ENCODE measurements around the gene MDC1. TPM values are rescaled to one million over a fixed set of nuclear protein-coding genes. Genes with fewer than 3 reads are reported as not detected.
"Not testable (repeated sequence)": the region's sequence is repeated elsewhere in the genome, so short reads cannot be mapped to it uniquely, and the experiment has no call there.

The MDC1 gene
- polyA plus RNA-seq, 1 experiment: 7.5 TPM

DNA sequence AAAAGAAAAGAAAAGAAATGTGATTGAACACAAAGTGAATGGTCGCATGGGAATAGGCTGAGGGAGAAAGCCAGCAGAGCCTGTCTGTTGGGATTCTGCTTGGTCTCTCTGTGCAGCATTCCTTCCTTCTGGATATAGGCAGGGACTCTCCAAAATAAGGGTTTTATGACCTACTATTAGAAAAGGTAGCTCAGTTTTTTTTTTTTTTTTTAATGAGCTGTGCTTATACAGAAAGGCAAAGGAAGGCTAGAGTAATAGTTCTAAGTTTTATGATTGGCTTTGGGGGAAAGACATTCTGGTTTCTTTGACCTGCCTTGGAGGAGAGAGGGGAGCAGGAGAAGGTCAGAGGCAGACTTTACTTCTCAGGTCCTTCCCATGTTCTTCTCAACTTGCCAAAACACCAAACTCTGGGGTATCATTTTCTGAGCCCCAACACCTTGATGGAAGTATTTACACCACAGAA, 46.1 kb upstream of the MDC1 start:
- Histone ChIP-seq H3K27me3 (ENCODE audit: control insufficient read depth, insufficient read depth, low read length) (no peaks in the 10 kb centered on the region), H3K36me3 (ENCODE audit: control insufficient read depth, insufficient read depth, low read length) (no peaks in the 10 kb centered on the region), H3K4me3 (ENCODE audit: low read depth, low read length) (no peak overlapping the region)
- TF ChIP-seq, protein P1, sequence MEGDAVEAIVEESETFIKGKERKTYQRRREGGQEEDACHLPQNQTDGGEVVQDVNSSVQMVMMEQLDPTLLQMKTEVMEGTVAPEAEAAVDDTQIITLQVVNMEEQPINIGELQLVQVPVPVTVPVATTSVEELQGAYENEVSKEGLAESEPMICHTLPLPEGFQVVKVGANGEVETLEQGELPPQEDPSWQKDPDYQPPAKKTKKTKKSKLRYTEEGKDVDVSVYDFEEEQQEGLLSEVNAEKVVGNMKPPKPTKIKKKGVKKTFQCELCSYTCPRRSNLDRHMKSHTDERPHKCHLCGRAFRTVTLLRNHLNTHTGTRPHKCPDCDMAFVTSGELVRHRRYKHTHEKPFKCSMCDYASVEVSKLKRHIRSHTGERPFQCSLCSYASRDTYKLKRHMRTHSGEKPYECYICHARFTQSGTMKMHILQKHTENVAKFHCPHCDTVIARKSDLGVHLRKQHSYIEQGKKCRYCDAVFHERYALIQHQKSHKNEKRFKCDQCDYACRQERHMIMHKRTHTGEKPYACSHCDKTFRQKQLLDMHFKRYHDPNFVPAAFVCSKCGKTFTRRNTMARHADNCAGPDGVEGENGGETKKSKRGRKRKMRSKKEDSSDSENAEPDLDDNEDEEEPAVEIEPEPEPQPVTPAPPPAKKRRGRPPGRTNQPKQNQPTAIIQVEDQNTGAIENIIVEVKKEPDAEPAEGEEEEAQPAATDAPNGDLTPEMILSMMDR (IDR thresholded peaks at IDR 0.05; ENCODE audit: insufficient read depth, low read depth, low read length): no peak
- no peak for DNase-seq (ENCODE audit: low read depth)
- ChIA-PET POLR2A (no interaction called here), CTCF (interaction anchor here (1.3 to 1.8 kb wide), 4 partner anchors 11 to 41 kb away, joined by 4 to 6 read pairs (median 6); no protein-coding TSS in a partner anchor)

DNA sequence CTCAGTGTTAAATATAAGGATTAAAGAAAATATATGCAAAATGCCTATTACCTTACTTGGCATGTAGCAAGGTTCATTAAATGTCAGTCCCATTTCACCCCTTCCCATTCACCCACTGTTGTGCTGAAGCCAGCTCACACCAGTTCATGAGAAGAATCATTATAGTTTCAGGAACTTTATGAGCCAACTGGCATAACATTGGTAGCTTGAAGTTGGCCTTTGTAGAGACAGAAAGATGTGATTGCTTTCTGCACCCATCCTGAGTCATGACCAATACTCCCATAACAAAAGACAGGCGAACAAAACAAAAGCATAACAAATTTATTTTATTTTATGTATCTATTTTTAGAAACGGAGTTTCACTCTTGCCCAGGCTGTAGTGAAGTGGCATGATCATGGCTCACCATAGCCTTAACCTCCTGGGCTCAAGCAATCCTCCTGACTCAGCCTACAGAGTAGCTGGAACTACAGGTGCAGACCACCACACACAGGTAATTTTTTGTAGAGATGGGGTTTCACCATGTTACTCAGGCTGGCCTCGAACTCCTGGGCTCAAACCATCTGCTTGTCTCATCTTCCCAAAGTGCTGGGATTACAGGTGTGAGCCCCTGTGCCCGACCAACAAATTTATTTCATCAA, 44.8 kb upstream of the MDC1 start:
- TF ChIP-seq, protein P1 (IDR thresholded peaks at IDR 0.05; ENCODE audit: insufficient read depth, low read depth, low read length): no peak
- Histone ChIP-seq H3K4me3 (ENCODE audit: low read depth, low read length) (no peak overlapping the region), H3K36me3 (ENCODE audit: control insufficient read depth, insufficient read depth, low read length) (no peaks in the 10 kb centered on the region), H3K27me3 (ENCODE audit: control insufficient read depth, insufficient read depth, low read length) (no peaks in the 10 kb centered on the region)
- ChIA-PET CTCF (interaction anchor here (0.6 to 1.5 kb wide), 3 partner anchors 10 to 60 kb away, joined by 3 to 5 read pairs (median 3); no protein-coding TSS in a partner anchor), POLR2A (no interaction called here)
- DNase-seq (ENCODE audit: low read depth): no peak

DNA sequence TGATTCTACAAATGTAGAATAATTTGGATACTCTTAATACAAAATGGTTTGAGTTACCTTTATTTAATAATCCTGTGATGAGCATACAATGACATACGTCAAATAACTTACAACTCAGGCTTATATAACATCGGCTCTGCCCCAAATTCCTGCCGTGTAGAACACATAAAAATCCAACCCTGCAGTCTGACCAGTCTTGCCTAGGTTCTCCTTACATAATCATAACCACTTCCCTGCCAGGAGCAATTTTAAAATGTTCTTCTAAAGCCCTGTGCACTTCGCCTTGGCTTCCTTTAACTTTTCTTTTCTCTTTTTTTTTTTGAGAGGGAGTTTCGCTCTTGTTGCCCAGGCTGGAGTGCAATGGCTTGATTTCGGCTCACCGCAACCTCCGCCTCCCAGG, 43.5 kb upstream of the MDC1 start:
- no peak for DNase-seq (ENCODE audit: low read depth)
- H3K4me3 ChIP-seq (ENCODE audit: low read depth, low read length): no peak overlapping the region
- ChIA-PET POLR2A (no interaction called here), CTCF (interaction anchor here (1.5 kb wide), 1 partner anchor 8 kb away, joined by 5 read pairs; no protein-coding TSS in a partner anchor)
- no peaks in the 10 kb centered on the region for H3K27me3 ChIP-seq (ENCODE audit: control insufficient read depth, insufficient read depth, low read length)
- H3K36me3 ChIP-seq (ENCODE audit: control insufficient read depth, insufficient read depth, low read length): no peaks in the 10 kb centered on the region
- TF ChIP-seq, protein P1 (IDR thresholded peaks at IDR 0.05; ENCODE audit: insufficient read depth, low read depth, low read length): no peak

DNA sequence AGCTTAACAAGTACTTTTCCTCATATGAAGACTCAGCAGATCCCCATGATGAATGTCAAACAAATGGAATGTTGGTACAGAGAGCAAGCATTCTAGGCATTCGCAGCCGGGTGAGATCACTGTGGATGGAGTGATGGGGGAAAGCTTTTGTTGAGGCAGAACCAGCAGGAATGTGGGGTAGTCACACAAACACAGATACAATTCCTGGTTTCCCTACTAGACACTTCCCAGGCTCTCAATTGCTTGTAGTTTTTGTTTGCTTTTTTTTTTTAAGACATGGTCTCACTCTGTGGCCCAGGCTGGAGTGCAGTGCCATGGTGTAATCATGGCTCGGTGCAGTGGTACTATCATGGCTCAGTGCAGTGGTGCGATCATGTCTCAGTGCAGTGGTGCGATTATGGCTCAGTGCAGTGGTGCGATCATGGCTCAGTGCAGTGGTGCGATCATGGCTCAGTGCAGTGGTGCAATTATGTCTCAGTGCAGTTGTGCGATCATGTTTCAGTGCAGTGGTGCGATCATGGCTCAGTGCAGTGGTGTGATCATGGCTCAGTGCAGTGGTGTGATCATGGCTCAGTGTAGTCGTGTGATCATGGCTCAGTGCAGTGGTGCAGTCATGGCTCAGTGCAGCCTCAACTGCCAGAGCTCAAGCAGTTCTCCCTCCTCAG, 42.6 kb upstream of the MDC1 start:
- TF ChIP-seq, protein P1 (IDR thresholded peaks at IDR 0.05; ENCODE audit: insufficient read depth, low read depth, low read length): no peak
- Histone ChIP-seq H3K27me3 (ENCODE audit: control insufficient read depth, insufficient read depth, low read length) (no peaks in the 10 kb centered on the region), H3K4me3 (ENCODE audit: low read depth, low read length) (no peak overlapping the region), H3K36me3 (ENCODE audit: control insufficient read depth, insufficient read depth, low read length) (no peaks in the 10 kb centered on the region)
- ChIA-PET CTCF (interaction anchor here (0.6 to 1.4 kb wide), 3 partner anchors 59 to 81 kb away, joined by 3 to 4 read pairs (median 3); no protein-coding TSS in a partner anchor), POLR2A (interaction anchor here (0.6 to 0.7 kb wide), 3 partner anchors 18 to 123 kb away, joined by 3 to 8 read pairs (median 6); no protein-coding TSS in a partner anchor)
- DNase-seq (ENCODE audit: low read depth): peak; percentile 95

DNA sequence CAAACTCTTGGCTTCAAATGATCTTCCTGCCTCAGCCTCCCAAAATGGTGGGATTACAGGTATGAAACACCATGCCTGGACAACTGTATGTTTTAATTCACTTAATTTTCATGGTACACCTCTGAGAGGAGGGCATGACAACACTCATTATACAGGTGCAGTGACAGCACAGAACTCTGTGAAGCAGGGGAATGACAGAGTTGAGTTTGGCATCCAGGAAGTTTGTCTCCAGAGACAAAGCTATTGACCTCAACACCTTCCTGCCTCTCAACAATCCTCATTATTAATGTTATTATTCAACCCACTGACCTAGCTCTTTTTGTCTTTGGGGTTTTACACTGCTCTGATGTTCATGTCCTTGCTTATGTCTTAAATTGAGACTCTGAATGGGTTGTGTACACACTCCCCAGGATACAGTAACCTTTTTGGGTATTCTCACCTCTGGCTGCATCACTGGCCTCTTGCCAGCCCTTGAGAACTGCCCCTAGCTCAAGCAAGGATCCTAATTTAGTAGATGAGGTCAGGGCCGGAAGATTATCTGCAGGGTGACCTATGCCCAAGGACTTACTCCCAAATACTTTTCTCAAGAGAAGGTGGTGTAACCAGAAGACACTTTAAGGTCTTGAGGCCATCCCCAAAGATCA, 40.3 kb upstream of the MDC1 start:
- ChIA-PET POLR2A (no interaction called here), CTCF (interaction anchor here (0.6 to 0.9 kb wide), 4 partner anchors 21 to 159 kb away, joined by 3 to 4 read pairs (median 4); no protein-coding TSS in a partner anchor)
- TF ChIP-seq, protein P1 (IDR thresholded peaks at IDR 0.05; ENCODE audit: insufficient read depth, low read depth, low read length): no peak

DNA sequence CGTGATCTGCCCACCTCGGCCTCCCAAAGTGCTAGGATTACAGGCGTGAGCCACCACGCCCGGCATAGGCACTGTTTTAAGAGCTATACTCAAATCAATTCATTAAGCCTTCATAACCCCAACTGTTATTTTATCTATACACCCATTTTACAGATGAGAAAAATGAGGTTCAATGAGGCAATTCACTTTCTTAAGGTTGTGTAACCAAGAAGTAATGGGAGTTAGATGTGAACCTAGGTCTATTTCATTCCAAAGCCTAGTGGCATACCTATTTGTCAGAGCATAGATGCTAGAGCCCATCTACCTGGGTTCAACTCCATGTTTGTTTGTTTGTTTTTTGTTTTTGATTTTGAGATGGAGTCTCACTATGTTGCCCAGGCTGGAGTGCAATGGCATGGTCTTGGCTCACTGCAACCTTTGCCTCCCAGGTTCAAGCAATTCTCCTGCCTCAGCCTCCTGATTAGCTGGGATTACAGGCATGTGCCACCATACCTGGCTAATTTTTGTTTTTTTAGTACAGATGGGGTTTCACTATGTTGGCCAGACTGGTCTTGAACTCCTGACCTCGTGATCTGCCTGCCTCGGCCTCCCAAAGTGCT, 39.4 kb upstream of the MDC1 start:
- POLR2A ChIA-PET; DNase-seq (ENCODE audit: low read depth); H3K36me3 ChIP-seq (ENCODE audit: control insufficient read depth, insufficient read depth, low read length); H3K27me3 ChIP-seq (ENCODE audit: control insufficient read depth, insufficient read depth, low read length); H3K4me3 ChIP-seq (ENCODE audit: low read depth, low read length): not testable (repeated sequence)
- CTCF ChIA-PET: interaction anchor here (0.6 to 1.2 kb wide), 4 partner anchors 22 to 160 kb away, joined by 3 to 4 read pairs (median 4); no protein-coding TSS in a partner anchor

More for the DNA sequence above, 40.3 kb upstream of the MDC1 start:
- H3K27me3 ChIP-seq (ENCODE audit: control insufficient read depth, insufficient read depth, low read length): no peaks in the 10 kb centered on the region
- H3K36me3 ChIP-seq (ENCODE audit: control insufficient read depth, insufficient read depth, low read length): no peaks in the 10 kb centered on the region
- DNase-seq (ENCODE audit: low read depth): no peak
- H3K4me3 ChIP-seq (ENCODE audit: low read depth, low read length): no peak overlapping the region
